ENCODE measurements around the gene RABL2A.
"Not testable (repeated sequence)": the region's sequence is repeated elsewhere in the genome, so short reads cannot be mapped to it uniquely, and the experiment has no call there.

- not testable (repeated sequence) for TF ChIP-seq POLR2A, POLR2AphosphoS5 (IDR thresholded peaks at IDR 0.05)
These were observed 39.9 kb upstream of the RABL2A start for GRCh38 chr2:113587201-113587600.

All from prostate gland (tissue), 1 donor.